Fibroblast of skin of left quadriceps (primary cell): ENCODE results near the gene FARP2.

Source experiments
- DNase-seq, 2 experiments: peaks; one replicate each; pipeline ENCODE4 v3.0.0-alpha.2; 2013; ENCODE audit warnings: low read depth in 2 of 2

Gene FARP2

GRCh38 chr2:241323778-241324177, 32.3 kb upstream of the FARP2 start:
- DNase-seq: no peak

GRCh38 chr2:241324775-241325174, 31.3 kb upstream of the FARP2 start:
- DNase-seq: no peak

GRCh38 chr2:241325257-241325656, 30.8 kb upstream of the FARP2 start:
- DNase-seq: no peak

- no peak for DNase-seq
Measured at GRCh38 chr2:241329669-241330615, 26.1 kb upstream of the FARP2 start.

DNA sequence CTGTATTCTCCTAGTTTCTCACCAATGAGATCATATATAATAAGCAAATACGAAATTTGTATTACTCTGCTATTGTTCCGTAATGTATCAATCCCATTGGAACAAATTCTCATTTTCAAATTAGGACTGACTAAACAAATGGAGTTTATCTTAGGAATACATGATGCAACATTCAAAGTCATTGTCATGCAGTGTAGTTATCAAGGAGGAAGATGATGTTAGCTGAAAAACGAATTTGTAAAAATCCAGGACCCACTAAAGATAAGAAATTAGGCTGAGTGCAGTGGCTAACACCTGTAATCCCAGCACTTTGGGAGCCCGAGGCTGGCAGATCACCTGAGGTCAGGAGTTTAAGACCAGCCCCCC, 25.5 kb upstream of the FARP2 start:
- DNase-seq: no peak

GRCh38 chr2:241334813-241335212, 21.3 kb upstream of the FARP2 start:
- no peak for DNase-seq

GRCh38 chr2:241339839-241340630, 16.1 kb upstream of the FARP2 start:
- DNase-seq: no peak

DNA sequence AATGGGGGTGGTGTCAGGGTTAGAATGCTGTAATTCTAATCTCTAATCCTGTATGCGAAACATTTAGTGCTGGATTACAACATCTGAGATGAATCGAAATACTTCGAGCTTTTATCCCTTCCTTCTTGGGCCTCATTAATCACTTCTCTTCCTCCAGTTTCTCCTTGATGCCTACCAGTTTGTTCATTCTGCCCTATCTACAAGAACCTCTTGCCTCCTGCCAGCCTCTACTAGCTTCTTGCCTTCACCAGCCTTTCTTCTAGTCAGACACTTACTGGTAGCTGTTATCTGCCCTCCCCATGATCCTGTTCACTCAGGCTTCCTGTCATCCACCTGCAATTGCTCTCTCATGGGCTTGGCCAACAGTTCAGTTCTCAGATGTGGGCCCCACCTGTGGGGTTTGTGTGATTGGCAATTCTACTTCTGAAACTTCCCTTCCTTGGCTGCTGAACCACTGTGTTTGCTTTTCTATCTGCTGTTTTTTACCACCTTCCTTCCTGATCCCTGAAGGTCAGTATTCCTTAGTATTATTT, 15.4 kb upstream of the FARP2 start:
- DNase-seq: no peak

DNA sequence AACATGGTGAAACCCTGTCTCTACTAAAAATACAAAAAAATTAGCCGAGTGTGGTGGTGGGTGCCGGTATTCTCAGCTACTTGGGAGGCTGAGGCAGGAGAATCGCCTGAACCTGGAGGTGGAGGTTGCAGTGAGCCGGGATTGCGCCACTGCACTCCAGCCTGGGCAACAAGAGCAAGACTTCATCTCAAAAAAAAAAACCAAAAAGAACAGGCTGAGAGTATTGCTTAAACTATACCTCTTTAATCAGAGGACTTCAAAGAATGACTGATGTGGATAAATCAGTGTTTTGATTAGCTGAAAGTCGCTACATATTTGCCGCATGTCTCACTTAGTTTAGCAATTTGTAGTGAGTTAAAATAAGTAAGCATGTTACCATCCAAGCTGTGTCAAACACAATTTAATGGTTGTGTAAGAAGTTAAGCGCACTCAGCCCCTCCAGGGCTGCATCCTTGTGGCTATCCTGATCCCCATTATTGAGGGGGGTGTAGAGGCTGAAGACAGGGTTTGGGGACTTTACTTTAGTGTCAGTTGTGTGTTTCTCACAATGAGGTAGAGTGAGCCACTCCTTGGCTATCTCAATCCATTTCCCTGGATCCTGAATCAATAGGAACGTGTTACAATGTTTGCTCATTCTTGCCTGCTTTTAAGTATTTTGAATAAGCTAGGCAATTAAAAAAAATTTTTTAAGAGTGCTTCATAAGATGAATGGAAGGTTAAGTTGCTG, 11.0 kb upstream of the FARP2 start:
- DNase-seq: peak in 1 of 2 experiments; percentile 7

GRCh38 chr2:241349941-241350340, 6.1 kb upstream of the FARP2 start:
- DNase-seq: no peak

- no peak for DNase-seq
Measured at GRCh38 chr2:241350530-241350877, 5.6 kb upstream of the FARP2 start.

GRCh38 chr2:241350878-241351639, 5.0 kb upstream of the FARP2 start:
- no peak for DNase-seq

- DNase-seq: no peak
Measured at GRCh38 chr2:241351640-241352031, 4.4 kb upstream of the FARP2 start.

DNA sequence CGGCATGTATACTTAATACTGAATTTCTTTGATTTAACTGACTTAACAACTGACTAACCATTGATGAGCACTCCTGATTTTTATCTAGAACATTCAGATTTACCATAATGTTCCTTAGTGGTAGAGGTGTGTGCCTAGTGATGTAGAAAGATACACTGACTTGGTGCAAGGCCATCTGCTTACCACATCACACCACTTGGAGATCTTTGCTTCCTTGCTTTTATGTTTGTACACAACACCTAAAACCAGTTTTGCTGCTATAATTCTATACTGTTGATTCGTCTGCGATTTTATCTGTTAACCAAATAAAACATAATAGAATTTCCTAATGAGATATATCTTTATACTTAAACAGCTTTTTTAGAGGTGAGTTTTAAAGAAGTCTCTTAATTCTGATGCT, 3.9 kb upstream of the FARP2 start:
- no peak for DNase-seq

- DNase-seq: peak in 1 of 2 experiments; percentile 30
Measured at GRCh38 chr2:241354668-241355658, 1.1 kb upstream of the FARP2 start.

- no peak for DNase-seq
Measured at GRCh38 chr2:241356871-241357260, 781 bp downstream of the FARP2 start.

DNA sequence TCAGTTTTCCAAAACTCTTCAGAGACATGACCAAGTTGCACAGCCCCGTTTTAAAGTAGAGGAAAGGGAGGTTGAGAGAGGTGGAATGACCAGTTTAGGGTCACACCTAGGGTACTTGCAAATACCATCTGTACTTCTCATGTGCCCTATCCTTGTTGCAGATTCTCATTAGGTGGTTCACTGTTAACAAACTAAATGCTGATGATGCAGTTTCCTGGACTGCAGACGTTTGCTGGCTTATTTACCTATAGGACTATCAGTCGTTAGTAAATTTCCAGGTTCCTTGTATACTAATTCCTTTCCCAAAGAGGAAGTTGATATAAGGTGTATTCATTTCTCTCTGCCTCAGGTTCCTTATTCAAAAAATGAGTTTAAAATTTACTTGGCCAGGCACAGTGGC, 1.4 kb downstream of the FARP2 start:
- no peak for DNase-seq

GRCh38 chr2:241358470-241358869, 2.4 kb downstream of the FARP2 start:
- DNase-seq: no peak

GRCh38 chr2:241359481-241360045, 3.5 kb downstream of the FARP2 start:
- DNase-seq: no peak

DNA sequence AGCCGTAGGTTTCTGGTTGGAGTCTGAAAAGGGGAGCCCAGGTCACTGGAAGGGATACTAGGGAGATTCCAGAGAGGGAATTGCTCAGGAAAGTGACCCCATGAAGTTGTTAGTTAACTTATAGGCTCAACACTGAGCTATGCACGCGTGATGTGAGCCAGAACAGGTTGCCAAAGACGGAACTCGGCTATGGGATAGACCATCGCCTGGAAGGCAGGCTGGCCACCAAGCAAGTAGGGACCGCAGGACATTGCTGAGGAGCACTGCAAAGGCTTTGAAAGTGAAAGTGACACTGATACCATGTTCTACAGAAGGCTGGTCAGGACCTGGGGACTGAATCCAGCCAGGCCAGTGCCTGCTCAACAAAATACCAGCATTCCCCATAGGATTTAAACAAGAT, 7.3 kb downstream of the FARP2 start:
- no peak for DNase-seq
